GM12878 (cell line): Measurements from ENCODE around the gene CEP170B. TPM values are rescaled to one million over a fixed set of nuclear protein-coding genes. Genes with fewer than 3 reads are reported as not detected.

Source experiments
- ATAC-seq: fragments of 200-7000 bp; cut with Tn5 transposase; 3 replicates; pipeline ENCODE4 v1.9.1; 2020; ENCODE audit warnings: mild to moderate bottlenecking, moderate library complexity
- BruUV-seq: library from RNA; stranded (reverse); fragments of 400-500 nt; replicated peaks from 2 replicates; lab custom pipeline; 2021; lab: Mats Ljungman, UMichigan
- CTCF ChIA-PET: fragments of 300-600 bp; sonication (Branson Sonifier 250); formaldehyde crosslinking; extraction: SDS; loops from one replicate; lab custom pipeline; 2021; ENCODE audit warnings: inconsistent platforms; lab: Yijun Ruan, JAX
- POLR2A ChIA-PET: fragments of 350-600 bp; formaldehyde crosslinking; extraction: SDS; loops from one replicate; lab custom pipeline; 2021; ENCODE audit warnings: inconsistent platforms; lab: Charles Lee
- RAD21 ChIA-PET: fragments of 300-600 bp; sonication (Branson Sonifier 250); formaldehyde crosslinking; loops from one replicate; lab custom pipeline; 2023; ENCODE audit warnings: antibody characterized with exemption; ENCODE audit not compliant: unreplicated experiment; lab: Charles Lee
- SMC1A ChIA-PET: fragments of 300-600 bp; sonication (Branson Sonifier 250); formaldehyde crosslinking; loops from one replicate; lab custom pipeline; 2023; ENCODE audit not compliant: unreplicated experiment, uncharacterized antibody; lab: Charles Lee
- DNase-seq: peaks from one replicate; pipeline ENCODE4 v3.0.0-alpha.2; 2011; ENCODE audit warnings: low read depth, low spot score
- FAIRE-seq: peaks from 3 replicates; lab custom pipeline; 2011; peaks lifted over from hg19 to GRCh38; lab: Jason Lieb, UNC
- H2AFZ ChIP-seq: 2 replicates; pipeline ENCODE4 v1.6.0; 2011; ENCODE audit warnings: low read depth, low read length, control low read depth; ENCODE audit not compliant: control insufficient read depth
- H3K27ac ChIP-seq: 2 replicates; pipeline ENCODE4 v1.5.1; 2011; ENCODE audit warnings: control low read depth; ENCODE audit not compliant: control insufficient read depth, insufficient read depth
- H3K27me3 ChIP-seq, 2 experiments: replicated peaks in 1 of 2; 2 replicates each; pipeline versions ENCODE4 v1.6.0 to v1.6.1; 2011; ENCODE audit warnings: low read length in 1 of 2; ENCODE audit not compliant: control insufficient read depth in 2 of 2, insufficient read depth in 2 of 2
- H3K36me3 ChIP-seq, 2 experiments: 2 replicates each; pipeline ENCODE4 v1.5.1; 2011; ENCODE audit warnings: low read length in 1 of 2; ENCODE audit not compliant: control insufficient read depth in 2 of 2, insufficient read depth in 2 of 2
- H3K4me1 ChIP-seq: 2 replicates; pipeline ENCODE4 v1.6.1; 2011; ENCODE audit warnings: mild to moderate bottlenecking, low read length, moderate library complexity, mixed read lengths; ENCODE audit not compliant: control insufficient read depth, insufficient read depth
- H3K4me2 ChIP-seq: 2 replicates; pipeline ENCODE4 v1.6.0; 2011; ENCODE audit warnings: control low read depth; ENCODE audit not compliant: control insufficient read depth, insufficient read depth
- H3K4me3 ChIP-seq: fragments of 200-600 bp; sonication (generic); 2 replicates; pipeline ENCODE4 v1.5.1; 2016
- H3K79me2 ChIP-seq: 2 replicates; pipeline ENCODE4 v1.6.0; 2011; ENCODE audit warnings: low read length; ENCODE audit not compliant: control insufficient read depth, insufficient read depth
- H3K9ac ChIP-seq: 2 replicates; pipeline ENCODE4 v1.8.0; 2011; ENCODE audit warnings: low read length, control low read depth, mixed read lengths; ENCODE audit not compliant: control insufficient read depth, insufficient read depth
- H3K9me3 ChIP-seq: replicated peaks from 3 replicates; pipeline ENCODE4 v1.5.1; 2011; ENCODE audit warnings: mild to moderate bottlenecking, low read length; ENCODE audit not compliant: control insufficient read depth, insufficient read depth
- H4K20me1 ChIP-seq: 2 replicates; pipeline ENCODE4 v1.6.0; 2011; ENCODE audit not compliant: control insufficient read depth, insufficient read depth
- CBFB ChIP-seq: IDR thresholded peaks from 2 replicates; pipeline ENCODE4 v1.6.1; 2016; ENCODE audit warnings: antibody characterized with exemption, low read depth
- FOS ChIP-seq: IDR thresholded peaks from 3 replicates; pipeline ENCODE4 v1.6.1; 2011; ENCODE audit warnings: borderline replicate concordance; ENCODE audit not compliant: insufficient read length; ENCODE audit errors: extremely low read depth
- MYC ChIP-seq: IDR thresholded peaks from 2 replicates; pipeline ENCODE4 v1.6.1; 2011; ENCODE audit warnings: mild to moderate bottlenecking, low read length, moderate library complexity, inconsistent platforms; ENCODE audit not compliant: insufficient read depth, insufficient replicate concordance, insufficient read length, severe bottlenecking
- NBN ChIP-seq: fragments of 450-650 bp; IDR thresholded peaks from 2 replicates; pipeline ENCODE4 v1.6.1; 2016
- NR2F1 ChIP-seq: fragments of 450-650 bp; conservative IDR thresholded peaks from 2 replicates; pipeline ENCODE4 v1.6.1; 2017; ENCODE audit warnings: mild to moderate bottlenecking
- REST ChIP-seq: IDR thresholded peaks from 2 replicates; pipeline ENCODE4 v1.6.1; 2012; ENCODE audit warnings: mild to moderate bottlenecking, low read depth, low read length
- SIX5 ChIP-seq: IDR thresholded peaks from 2 replicates; pipeline ENCODE4 v1.6.1; 2011; ENCODE audit warnings: mild to moderate bottlenecking, low read depth, low read length, moderate library complexity; ENCODE audit not compliant: severe bottlenecking
- SMARCA5 ChIP-seq: fragments of 450-650 bp; IDR thresholded peaks from 2 replicates; pipeline ENCODE4 v1.6.1; 2017; ENCODE audit warnings: mild to moderate bottlenecking
- ZBED1 ChIP-seq: IDR thresholded peaks from 2 replicates; pipeline ENCODE4 v1.6.1; 2016; ENCODE audit warnings: borderline replicate concordance
- ZNF217 ChIP-seq: fragments of 450-650 bp; IDR thresholded peaks from 2 replicates; pipeline ENCODE4 v1.6.1; 2017; ENCODE audit warnings: antibody characterized with exemption, mild to moderate bottlenecking
- WGBS: methylation state at CpG from one replicate; pipeline ENCODE4 v1.1.6; 2016; ENCODE audit warnings: low lambda C conversion rate; ENCODE audit not compliant: insufficient replicate concordance, insufficient coverage; ENCODE audit errors: missing lambda C conversion rate; 5-methylcytosine and 5-hydroxymethylcytosine counted together
- in situ Hi-C: fragments of 300-500 bp; cut with MboI; formaldehyde crosslinking; loops from 9 replicates; pipeline ENCODE4 v1.14.3; 2018; ENCODE audit warnings: mixed read lengths
- intact Hi-C: fragments of 100-400 bp; cut with micrococcal nuclease; formaldehyde crosslinking; loops from one replicate; pipeline ENCODE4 v1.14.2; 2022; ENCODE audit not compliant: unreplicated experiment
- polyA plus RNA-seq, 11 experiments: library from polyadenylated mRNA; depleted of rRNA in 4 of 11; unstranded in 6 of 11; stranded (reverse) in 5 of 11; fragments of >200 nt; fragmentation: Nextera tagmentation in 4 of 11; fragmentation: Illumina TruSeq in 1 of 11; extraction: Ambion mirVana in 4 of 11; extraction: Trizol in 1 of 11; gene quantifications; 1 replicate in 1 of 11; 2 replicates in 10 of 11; pipeline versions ENCODE4 v1.2.1 to v1.2.3, GENCODE V29; 2011 to 2016; ENCODE audit warnings: inconsistent platforms in 2 of 11, missing spikeins in 2 of 11, low read depth in 1 of 11
- total RNA-seq, 4 experiments: library from RNA; depleted of rRNA in 3 of 4; stranded (reverse); fragments of >200 nt in 3 of 4; fragmentation: Illumina TruSeq in 1 of 4; extraction: Trizol in 1 of 4; gene quantifications; 2 replicates each; pipeline versions ENCODE4 v1.2.1 to v1.2.3, GENCODE V29; 2013 to 2021

CEP170B gene
- total and polyA plus RNA-seq, 10 of the 15 experiments (the other 5 are each of a cell fraction or from before 2014, with no cell fraction given) = 0.01 to 0.44 (median 0.05) TPM; not detected in 4

DNA sequence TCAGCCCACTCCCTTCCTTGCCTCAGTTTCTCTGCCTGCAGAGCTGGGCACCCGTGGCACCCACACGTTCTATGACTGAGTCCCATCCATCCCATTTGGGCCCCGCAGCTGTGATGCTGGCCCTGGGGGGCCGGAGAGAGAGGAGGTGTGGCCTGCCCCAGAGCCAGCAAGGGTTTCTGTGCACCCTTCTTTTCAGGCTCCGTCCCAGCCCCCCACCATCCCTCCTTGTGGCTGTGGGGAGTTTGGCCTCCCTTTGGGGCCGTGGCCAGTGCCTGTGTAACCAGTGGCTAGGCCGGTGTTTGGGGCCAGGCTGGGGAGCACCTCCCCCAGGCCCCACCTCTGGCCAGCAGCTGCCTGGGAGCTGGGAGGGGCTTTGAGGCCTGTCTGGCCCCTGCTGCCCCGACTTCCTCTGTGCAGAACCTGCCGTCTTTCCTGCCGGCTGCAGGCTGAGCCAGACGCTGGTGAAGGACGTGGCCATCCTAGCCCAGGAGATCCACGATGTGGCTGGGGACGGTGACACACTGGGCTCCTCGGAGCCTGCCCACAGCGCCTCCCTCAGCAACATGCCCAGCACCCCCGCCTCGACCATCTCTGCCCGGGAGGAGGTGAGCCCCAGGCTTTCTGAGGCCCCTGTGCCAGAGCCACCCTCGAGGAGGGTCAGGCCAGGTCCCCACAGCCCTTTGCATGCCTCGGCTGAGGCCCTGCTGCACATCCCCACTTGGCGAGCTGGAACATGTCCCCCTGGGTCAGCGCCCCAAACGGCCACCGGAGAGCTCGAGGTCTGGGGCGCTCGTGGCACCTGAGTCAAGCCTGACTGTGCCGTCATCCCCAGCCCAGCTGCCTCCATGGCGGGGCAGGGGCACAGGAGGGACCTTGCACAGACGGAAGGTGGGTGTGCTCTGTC is 27.7 kb downstream of the CEP170B start:
- in situ Hi-C loops = loop anchor here (10.0 kb wide), 1 partner anchor 152 kb away; no protein-coding TSS in a partner anchor
- Histone ChIP-seq H3K27ac (no peak overlapping the region), H3K79me2 (no peaks in the 10 kb centered on the region), H3K27me3 (no peaks in the 10 kb centered on the region), H3K9ac (no peak overlapping the region), H3K4me1 (no peaks in the 10 kb centered on the region), H3K4me2 (no peak overlapping the region), H3K36me3 (no peaks in the 10 kb centered on the region), H3K4me3 (no peak overlapping the region), H2AFZ (no peak overlapping the region), H3K9me3 (no peaks in the 10 kb centered on the region), H4K20me1 (no peaks in the 10 kb centered on the region)
- DNase-seq = no peak
- no TSS peak for BruUV-seq
- POLR2A ChIA-PET = no interaction called here
- SMC1A ChIA-PET = no interaction called here
- ATAC-seq = no peak
- intact Hi-C loops = loop anchor here (10.0 kb wide), 1 partner anchor 82 kb away; the partner anchor contains the start of gene AHNAK2
- TF ChIP-seq ZBED1 (no peak), CBFB (no peak)
- WGBS = 49% methylated on average over 31 of the region's 31 CpGs
- CTCF ChIA-PET = no interaction called here
- RAD21 ChIA-PET = no interaction called here
- no peak for FAIRE-seq

GRCh38 chr14:104893435-104894207 is 28.6 kb downstream of the CEP170B start:
- Histone ChIP-seq H3K9me3 (no peaks in the 10 kb centered on the region), H3K4me1 (no peaks in the 10 kb centered on the region), H3K9ac (no peak overlapping the region), H4K20me1 (no peaks in the 10 kb centered on the region), H3K4me2 (no peak overlapping the region), H3K27me3 (no peaks in the 10 kb centered on the region), H2AFZ (no peak overlapping the region), H3K79me2 (no peaks in the 10 kb centered on the region), H3K27ac (no peak overlapping the region), H3K36me3 (no peaks in the 10 kb centered on the region), H3K4me3 (no peak overlapping the region)
- DNase-seq (no peak), ATAC-seq (no peak), FAIRE-seq (no peak)
- TF ChIP-seq NBN (no peak), SMARCA5 (no peak), SIX5 (no peak), REST (no peak), MYC (no peak), FOS (no peak), NR2F1 (no peak), ZNF217 (no peak)
- ChIA-PET RAD21 (interaction anchor here (1.4 kb wide), 1 partner anchor 82 kb away, joined by 4 read pairs; no protein-coding TSS in a partner anchor), SMC1A (no interaction called here), CTCF (no interaction called here), POLR2A (interaction anchor here (0.6 kb wide), 1 partner anchor 324 kb away, joined by 3 read pairs; no protein-coding TSS in a partner anchor)
- 50% methylated on average over 36 of the region's 39 CpGs for WGBS
- BruUV-seq = no TSS peak
- in situ Hi-C loops (loop anchor here (10.0 kb wide), 1 partner anchor 151 kb away; no protein-coding TSS in a partner anchor), intact Hi-C loops (loop anchor here (10.0 kb wide), 1 partner anchor 81 kb away; the partner anchor contains the start of gene AHNAK2)
